Activated T-helper 1 cell treated with Interleukin-2 at 50 U/mL for 16 hours (primary cell): ENCODE measurements around the gene ZNF791.
"Not testable (repeated sequence)": the region's sequence is repeated elsewhere in the genome, so short reads cannot be mapped to it uniquely, and the experiment has no call there.

Experiments
- DNase-seq: peaks from one replicate; pipeline ENCODE4 v3.0.0-alpha.2; 2020; ENCODE audit warnings: low read depth

ZNF791 gene

DNA sequence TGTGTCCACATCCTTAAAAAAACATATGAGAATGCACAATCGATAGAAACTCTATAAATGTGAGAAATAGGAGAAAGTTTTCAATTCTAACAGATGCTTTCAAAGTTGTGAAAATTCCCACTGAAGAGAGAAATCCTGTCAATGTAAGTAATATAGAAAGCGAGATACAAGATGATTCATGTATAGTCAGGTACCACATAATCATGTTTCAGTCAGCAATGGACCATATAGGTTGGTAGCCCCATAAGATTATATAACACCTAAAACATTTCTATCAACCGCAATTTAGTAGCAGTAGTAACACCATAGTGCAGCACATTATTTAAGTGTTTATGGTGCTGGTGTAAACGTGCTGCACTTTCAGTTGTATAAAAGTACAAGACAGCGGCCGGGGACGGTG is 18.5 kb downstream of the ZNF791 start:
- no peak for DNase-seq

DNA sequence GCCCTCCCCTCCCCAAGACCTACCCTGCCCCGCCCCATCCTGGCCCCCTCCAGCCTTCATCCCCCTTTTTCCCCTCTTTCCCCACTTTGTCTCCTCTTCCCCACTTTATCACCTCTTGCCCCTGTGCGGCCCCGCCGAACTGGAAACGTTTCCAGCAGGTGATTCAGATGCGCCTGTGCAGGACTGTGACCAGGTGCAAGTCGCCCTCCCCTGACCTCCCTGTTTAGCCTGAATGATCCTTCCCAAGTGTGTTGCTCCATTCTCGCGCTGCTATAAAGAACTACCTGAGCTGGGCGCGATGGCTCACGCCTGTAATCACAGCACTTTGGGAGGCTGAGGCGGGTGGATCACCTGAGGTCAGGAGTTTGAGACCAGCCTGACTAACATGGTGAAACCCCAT is 25.9 kb downstream of the ZNF791 start:
- DNase-seq, result no peak

DNA sequence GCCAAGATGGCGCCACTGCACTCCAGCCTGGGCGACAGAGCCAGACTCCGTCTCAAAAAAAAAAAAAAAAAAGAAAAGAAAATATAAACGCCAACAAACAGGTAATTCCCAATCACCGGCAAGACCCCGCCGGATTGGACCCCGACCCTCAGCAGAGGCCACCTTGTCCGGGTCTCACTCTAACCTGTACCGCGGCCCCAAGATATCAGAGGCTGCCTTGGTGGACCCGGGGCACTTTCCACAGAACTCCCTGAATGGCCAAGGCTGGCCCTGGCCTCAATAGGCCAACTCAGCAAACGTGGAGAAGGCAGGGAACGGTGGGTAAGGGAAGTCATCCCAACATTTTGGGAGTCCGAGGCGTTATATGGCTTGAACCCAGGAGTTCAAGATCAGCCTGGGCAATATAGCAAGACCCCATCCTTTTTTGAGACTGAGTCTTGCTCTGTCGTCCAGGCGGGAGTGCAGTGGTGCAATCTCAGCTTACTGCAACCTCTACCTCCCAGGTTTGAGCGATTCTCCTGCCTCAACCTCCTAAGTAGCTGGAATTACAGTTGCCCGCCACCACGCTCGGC is 28.0 kb downstream of the ZNF791 start:
- no peak for DNase-seq

DNA sequence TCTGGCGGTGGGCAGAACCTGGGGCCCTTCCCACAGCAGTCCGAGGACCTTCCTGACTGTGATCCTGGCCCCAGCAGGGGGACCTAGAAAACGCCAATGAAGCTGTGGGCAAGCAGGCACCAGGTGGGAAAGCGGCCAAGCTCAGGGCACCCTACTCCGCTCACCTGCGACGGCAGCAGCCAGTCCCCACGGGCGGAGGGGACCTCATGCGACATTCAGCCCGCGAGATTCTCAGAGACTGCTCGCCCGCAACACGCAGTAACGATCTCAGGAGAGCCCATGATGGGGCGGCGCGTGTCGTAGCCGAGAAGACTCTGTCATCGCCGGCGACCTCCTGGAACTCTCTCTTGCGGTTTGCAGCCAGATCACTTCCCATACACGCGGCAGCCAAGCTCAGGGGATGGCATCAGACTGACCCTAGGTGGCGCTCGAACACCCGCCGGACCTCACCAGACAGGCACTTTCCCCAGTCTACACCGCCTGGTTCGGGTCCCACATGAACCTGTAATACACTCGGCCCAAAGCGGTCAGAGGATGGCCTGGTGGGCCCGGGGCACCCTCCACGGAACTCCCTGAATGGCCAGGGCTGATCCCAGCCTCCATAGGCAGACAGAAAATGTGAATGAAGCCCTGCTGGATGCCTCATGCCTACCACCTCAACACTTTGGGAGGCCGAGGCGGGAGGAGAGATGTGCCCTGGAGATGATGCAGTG is 29.3 kb downstream of the ZNF791 start:
- DNase-seq, result peak; percentile 68

DNA sequence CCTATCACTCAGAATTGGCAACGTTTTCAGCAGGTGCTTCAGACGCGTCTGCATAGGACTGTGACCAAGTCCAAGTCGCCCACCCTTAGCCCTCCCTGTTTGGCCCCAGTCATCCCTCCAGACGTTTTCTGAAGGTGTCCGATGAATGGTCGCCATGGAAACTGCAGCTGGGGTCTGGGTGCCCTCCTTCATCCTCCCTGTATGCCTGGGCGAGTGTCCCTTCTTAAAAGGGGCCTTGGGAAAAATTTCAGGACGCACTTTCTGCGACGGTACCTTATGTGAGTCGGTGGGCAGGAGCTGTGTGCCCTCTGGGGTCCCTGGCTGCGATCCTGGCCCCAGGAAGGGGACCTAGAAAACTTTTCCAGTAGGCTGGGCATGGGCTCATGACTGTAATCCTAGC is 30.7 kb downstream of the ZNF791 start:
- DNase-seq, result no peak

DNA sequence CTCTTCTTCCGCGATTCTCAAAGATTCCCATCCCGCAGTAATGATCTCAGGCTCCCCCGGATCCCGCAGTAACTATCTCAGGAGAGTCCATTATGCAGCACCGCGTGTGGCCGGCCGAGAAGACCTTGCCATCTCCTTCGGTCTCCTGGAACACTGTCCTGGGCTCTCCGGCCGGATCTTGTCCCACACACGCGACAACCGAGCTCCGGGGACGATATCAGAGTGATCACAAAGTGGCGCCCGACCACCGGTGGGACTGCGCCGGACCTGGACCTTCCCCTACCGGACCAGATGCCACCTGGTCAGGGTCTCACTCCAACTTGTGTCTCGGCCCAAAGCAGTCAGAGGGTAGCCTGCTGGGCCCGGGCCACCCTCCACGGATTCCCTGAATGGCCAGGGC is 31.8 kb downstream of the ZNF791 start:
- no peak for DNase-seq

DNA sequence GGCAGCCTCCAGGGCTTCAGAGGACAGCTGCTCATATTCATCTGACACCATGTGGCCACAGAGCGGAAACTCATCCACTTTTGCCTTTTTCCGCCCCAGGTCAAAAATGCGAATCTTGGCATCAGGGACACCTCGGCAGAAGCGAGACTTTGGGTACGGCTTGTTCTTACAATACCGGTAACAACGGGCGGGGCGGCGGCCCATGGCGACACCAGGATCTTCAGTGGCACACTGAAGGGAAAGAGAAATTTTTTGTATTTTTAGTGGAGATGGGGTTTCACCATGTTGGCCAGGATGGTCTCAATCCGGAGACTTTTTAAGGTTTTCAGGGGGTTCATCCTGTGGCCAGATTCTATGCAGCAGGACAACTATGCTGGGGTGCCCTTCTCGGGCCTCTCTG is 33.0 kb downstream of the ZNF791 start:
- not testable (repeated sequence) for DNase-seq

GRCh38 chr19:12646551-12646950 is 35.8 kb downstream of the ZNF791 start:
- DNase-seq, result no peak

DNA sequence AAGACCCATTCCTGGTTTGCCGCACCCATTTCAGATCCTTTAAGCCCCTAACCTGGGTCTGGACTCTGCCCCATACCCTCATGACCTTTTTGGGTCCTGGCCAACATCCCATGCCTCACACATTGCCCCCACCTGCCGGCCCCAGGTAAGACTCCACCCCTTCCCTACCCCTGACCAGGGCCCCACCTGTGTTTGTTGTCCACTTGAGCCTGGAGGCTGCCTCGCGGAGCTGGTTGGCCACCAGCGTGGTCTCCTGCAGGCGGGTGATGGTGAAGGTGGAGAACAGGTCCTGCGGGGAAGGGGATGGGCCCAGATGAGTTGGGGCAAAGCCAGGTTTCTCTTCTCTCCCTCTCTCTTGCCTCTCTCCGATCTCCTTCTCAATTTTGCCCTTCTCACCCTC is 36.3 kb downstream of the ZNF791 start:
- DNase-seq, result no peak

DNA sequence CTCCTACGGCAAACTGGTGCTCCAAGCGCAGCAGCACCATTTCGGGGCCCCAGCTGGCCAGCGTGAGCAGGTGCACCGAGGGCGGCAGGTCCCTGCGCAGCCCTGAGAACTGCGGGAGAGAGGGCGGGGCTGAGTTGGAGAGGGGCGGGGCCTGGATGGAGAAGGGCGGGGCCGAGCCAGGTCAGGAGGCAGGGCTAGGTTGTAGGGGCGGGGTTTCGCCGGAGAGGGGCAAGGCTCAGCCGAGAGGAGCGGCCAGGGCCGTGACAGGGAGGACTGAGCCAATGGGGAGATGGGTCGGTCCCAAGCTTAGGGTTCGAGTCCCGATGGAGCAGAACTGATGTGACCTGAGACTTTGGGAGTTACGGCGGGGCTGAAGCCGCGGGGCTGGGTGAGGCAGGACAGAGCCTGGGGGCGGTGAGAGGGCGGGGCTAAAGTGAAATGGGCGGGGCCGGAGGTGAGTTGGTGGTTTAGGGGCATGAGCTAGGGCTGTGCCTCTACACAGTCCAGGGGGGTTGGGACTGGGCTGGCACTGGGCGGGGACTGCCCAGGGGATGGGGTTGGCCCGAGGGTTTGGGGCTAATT is 36.9 kb downstream of the ZNF791 start:
- no peak for DNase-seq

DNA sequence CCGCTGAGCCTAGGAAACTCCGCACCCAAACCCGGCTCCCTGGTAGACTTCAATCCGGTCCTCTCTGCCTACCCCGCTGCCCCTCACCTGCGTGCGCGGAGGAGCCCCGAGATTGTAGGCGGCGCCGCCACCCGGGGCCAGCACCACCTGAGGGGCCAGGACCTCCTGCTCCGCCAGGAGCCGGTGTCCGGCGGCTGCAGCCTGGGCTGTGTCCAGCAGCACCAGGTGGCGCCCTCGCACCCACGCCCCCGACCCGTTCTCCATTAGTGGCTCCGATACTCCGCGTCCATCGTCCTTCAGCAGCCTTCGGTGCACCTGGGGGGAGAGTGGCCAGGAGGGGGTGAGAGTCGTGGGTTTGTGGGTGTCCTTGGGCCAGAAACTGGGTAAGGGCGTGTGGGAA is 37.4 kb downstream of the ZNF791 start:
- DNase-seq, result no peak

GRCh38 chr19:12649941-12650340 is 39.2 kb downstream of the ZNF791 start:
- DNase-seq, result no peak

DNA sequence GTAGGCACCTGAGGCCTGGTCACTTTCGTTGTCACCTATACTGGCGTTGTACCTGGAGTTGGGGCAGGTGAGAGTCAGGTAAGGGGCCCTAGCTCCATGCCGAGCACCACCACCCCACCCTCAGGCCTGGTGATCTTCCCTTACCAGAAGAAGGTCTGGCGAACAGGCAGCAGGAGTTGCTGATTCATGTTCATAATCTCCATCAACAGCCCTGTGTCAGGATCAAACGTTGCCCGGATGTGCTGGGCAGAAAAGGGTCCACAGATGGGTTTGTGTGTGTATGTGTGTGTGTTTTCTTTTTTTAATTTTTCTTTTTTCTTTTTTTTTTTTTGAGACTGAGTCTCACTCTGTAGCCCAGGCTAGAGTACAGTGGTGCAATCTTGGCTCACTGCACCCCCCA is 41.5 kb downstream of the ZNF791 start:
- no peak for DNase-seq

GRCh38 chr19:12655546-12655945 is 44.8 kb downstream of the ZNF791 start:
- no peak for DNase-seq

- no peak for DNase-seq
Measured at GRCh38 chr19:12656899-12657571, 46.3 kb downstream of the ZNF791 start.

- DNase-seq, result no peak
Measured at GRCh38 chr19:12657966-12658365, 47.2 kb downstream of the ZNF791 start.

DNA sequence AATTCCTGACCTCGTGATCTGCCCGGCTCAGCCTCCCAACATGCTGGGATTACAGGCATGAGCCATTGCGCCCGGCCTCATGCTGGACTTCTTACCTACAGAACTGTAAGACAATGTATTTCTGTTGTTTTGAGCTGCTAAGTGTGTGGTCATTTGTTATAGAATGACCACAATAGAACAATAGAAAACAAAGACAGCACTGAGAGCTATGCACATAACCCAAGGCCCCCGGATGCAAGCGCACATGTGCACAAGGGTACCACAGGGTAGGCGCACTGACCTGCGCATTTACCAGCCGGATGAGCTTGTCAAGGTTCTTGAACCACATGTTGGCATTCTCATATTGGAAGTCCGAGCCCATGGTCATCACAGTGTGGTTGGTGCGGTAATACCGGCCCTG is 50.3 kb downstream of the ZNF791 start:
- DNase-seq, result no peak

- no peak for DNase-seq
Measured at GRCh38 chr19:12664406-12665280, 53.9 kb downstream of the ZNF791 start.

DNA sequence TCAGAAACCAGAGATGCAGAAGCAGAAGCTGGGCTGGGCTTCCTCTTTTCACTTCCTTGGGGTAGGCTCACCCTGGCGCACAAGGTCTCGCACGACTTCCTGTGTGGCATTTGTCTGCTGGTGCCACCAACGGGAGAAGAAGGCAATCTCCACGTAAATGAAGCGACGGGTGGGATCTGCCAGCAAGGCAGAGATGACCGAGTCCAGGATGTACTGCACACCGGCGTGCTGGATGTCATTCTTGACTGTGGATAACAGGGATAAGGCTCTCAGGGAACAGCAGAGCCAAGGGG is 54.5 kb downstream of the ZNF791 start:
- peak; percentile 27 for DNase-seq

DNA sequence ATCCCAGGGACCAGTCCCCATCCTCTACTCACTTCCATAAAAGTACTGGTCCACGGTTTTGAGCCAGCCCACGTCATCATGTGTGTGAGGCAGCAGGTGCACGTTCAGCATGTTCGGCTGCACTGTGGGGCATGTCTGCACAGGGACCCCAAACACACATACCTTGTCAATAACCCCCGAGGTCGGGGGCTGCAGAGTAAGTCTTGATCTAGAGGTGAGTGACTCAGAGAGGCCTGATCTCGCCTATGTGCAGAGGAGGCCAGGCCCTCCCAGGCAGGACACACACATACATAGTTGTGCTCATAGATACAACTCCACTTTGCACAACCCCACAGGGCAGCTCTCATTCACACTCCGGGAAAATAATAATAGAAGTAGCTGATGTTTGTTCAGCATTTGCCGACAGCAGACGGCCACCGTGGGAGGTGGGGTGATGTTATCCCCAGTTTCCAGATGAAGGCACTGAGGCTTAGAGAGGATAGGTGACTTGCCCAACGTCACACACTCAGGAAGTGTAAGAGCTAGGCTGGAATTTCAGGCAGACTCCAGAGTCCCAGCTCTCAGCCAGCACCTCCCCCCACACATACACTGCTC is 55.0 kb downstream of the ZNF791 start:
- no peak for DNase-seq

DNA sequence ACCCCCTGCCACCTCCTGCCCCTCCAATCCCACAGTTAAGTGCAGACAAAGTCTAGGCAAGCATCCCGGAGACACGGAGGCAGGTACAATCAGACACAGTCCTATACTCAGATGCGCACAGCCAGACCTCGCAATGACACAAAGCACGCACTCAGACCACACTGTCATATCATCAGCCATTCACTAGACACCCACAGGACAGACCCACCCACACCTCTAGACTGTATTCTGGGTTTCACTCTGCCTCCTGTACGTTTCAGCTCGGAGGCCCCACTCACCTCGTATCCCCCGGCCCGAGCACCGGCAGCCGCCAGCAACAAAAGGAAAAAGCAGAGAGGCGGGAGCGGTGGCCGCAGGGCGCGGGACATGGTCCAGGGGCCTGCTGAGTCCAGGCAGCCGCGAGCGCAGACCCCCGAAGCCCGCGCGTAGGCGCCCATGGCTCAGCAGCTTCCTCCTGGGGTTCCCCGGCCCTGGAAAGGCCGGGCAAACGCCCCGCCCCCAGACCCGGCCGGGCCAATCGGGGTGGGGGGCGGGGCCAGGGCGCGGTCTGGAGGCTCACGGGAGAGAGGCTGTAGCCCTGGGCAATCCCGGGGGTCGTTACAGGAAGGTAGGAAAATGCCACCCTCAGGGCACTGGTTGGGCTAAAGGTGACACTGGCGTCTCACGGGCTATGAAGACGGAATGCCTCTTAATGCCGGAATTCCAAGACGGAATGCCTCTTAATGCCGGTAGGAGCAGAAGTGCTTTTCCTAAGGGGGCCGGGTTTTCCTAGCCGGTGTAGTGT is 55.7 kb downstream of the ZNF791 start, which contains the start of the genes MAN2B1 and WDR83:
MAN2B1 (minus strand) TSS at position 478 of the 784 bp plus-strand sequence; CDS start at position 437, 41 bp downstream.
WDR83 (plus strand) TSS at position 543 of the 784 bp plus-strand sequence. CDS start 2,984 bp downstream, outside the sequence.
- peak; percentile 71 for DNase-seq
